GM12878 (cell line): ENCODE data around the gene ZNF646. TPM values are rescaled to one million over a fixed set of nuclear protein-coding genes. Genes with fewer than 3 reads are reported as not detected.

Experiments
- ATAC-seq: fragments of 200-7000 bp; cut with Tn5 transposase; 3 replicates; pipeline ENCODE4 v1.9.1; 2020; ENCODE audit warnings: mild to moderate bottlenecking, moderate library complexity
- BruUV-seq: library from RNA; stranded (reverse); fragments of 400-500 nt; replicated peaks from 2 replicates; lab custom pipeline; 2021; lab: Mats Ljungman, UMichigan
- CTCF ChIA-PET: fragments of 300-600 bp; sonication (Branson Sonifier 250); formaldehyde crosslinking; extraction: SDS; loops from one replicate; lab custom pipeline; 2021; ENCODE audit warnings: inconsistent platforms; lab: Yijun Ruan, JAX
- POLR2A ChIA-PET: fragments of 350-600 bp; formaldehyde crosslinking; extraction: SDS; loops from one replicate; lab custom pipeline; 2021; ENCODE audit warnings: inconsistent platforms; lab: Charles Lee
- RAD21 ChIA-PET: fragments of 300-600 bp; sonication (Branson Sonifier 250); formaldehyde crosslinking; loops from one replicate; lab custom pipeline; 2023; ENCODE audit warnings: antibody characterized with exemption; ENCODE audit not compliant: unreplicated experiment; lab: Charles Lee
- SMC1A ChIA-PET: fragments of 300-600 bp; sonication (Branson Sonifier 250); formaldehyde crosslinking; loops from one replicate; lab custom pipeline; 2023; ENCODE audit not compliant: unreplicated experiment, uncharacterized antibody; lab: Charles Lee
- DNase-seq: peaks from one replicate; pipeline ENCODE4 v3.0.0-alpha.2; 2011; ENCODE audit warnings: low read depth, low spot score
- FAIRE-seq: peaks from 3 replicates; lab custom pipeline; 2011; peaks lifted over from hg19 to GRCh38; lab: Jason Lieb, UNC
- H2AFZ ChIP-seq: 2 replicates; pipeline ENCODE4 v1.6.0; 2011; ENCODE audit warnings: low read depth, low read length, control low read depth; ENCODE audit not compliant: control insufficient read depth
- H3K27ac ChIP-seq: 2 replicates; pipeline ENCODE4 v1.5.1; 2011; ENCODE audit warnings: control low read depth; ENCODE audit not compliant: control insufficient read depth, insufficient read depth
- H3K27me3 ChIP-seq, 2 experiments: replicated peaks in 1 of 2; 2 replicates each; pipeline versions ENCODE4 v1.6.0 to v1.6.1; 2011; ENCODE audit warnings: low read length in 1 of 2; ENCODE audit not compliant: control insufficient read depth in 2 of 2, insufficient read depth in 2 of 2
- H3K36me3 ChIP-seq, 2 experiments: 2 replicates each; pipeline ENCODE4 v1.5.1; 2011; ENCODE audit warnings: low read length in 1 of 2; ENCODE audit not compliant: control insufficient read depth in 2 of 2, insufficient read depth in 2 of 2
- H3K4me1 ChIP-seq: 2 replicates; pipeline ENCODE4 v1.6.1; 2011; ENCODE audit warnings: mild to moderate bottlenecking, low read length, moderate library complexity, mixed read lengths; ENCODE audit not compliant: control insufficient read depth, insufficient read depth
- H3K4me2 ChIP-seq: 2 replicates; pipeline ENCODE4 v1.6.0; 2011; ENCODE audit warnings: control low read depth; ENCODE audit not compliant: control insufficient read depth, insufficient read depth
- H3K4me3 ChIP-seq: fragments of 200-600 bp; sonication (generic); 2 replicates; pipeline ENCODE4 v1.5.1; 2016
- H3K79me2 ChIP-seq: 2 replicates; pipeline ENCODE4 v1.6.0; 2011; ENCODE audit warnings: low read length; ENCODE audit not compliant: control insufficient read depth, insufficient read depth
- H3K9ac ChIP-seq: 2 replicates; pipeline ENCODE4 v1.8.0; 2011; ENCODE audit warnings: low read length, control low read depth, mixed read lengths; ENCODE audit not compliant: control insufficient read depth, insufficient read depth
- H3K9me3 ChIP-seq: replicated peaks from 3 replicates; pipeline ENCODE4 v1.5.1; 2011; ENCODE audit warnings: mild to moderate bottlenecking, low read length; ENCODE audit not compliant: control insufficient read depth, insufficient read depth
- H4K20me1 ChIP-seq: 2 replicates; pipeline ENCODE4 v1.6.0; 2011; ENCODE audit not compliant: control insufficient read depth, insufficient read depth
- CHD2 ChIP-seq: IDR thresholded peaks from 2 replicates; pipeline ENCODE4 v1.6.1; 2011; ENCODE audit warnings: low read depth, low read length, improper control_type of control experiment, borderline replicate concordance
- E2F4 ChIP-seq: IDR thresholded peaks from 2 replicates; pipeline ENCODE4 v1.6.1; 2012; ENCODE audit warnings: low read depth, low read length, improper control_type of control experiment
- ESRRA ChIP-seq: IDR thresholded peaks from 2 replicates; pipeline ENCODE4 v1.6.1; 2012; ENCODE audit warnings: mild to moderate bottlenecking, low read length, improper control_type of control experiment
- HDAC6 ChIP-seq: fragments of 200-600 bp; sonication (generic); IDR thresholded peaks from one replicate; pipeline ENCODE4 v1.8.0; 2017; ENCODE audit warnings: antibody characterized with exemption; ENCODE audit not compliant: unreplicated experiment
- KAT2A ChIP-seq: conservative IDR thresholded peaks from 2 replicates; pipeline ENCODE4 v1.6.1; 2011; ENCODE audit warnings: low read depth, low read length; ENCODE audit not compliant: control insufficient read depth
- LARP7 ChIP-seq: fragments of 450-650 bp; IDR thresholded peaks from 2 replicates; pipeline ENCODE4 v1.6.1; 2017; ENCODE audit warnings: mild to moderate bottlenecking
- MEF2B ChIP-seq: fragments of 450-650 bp; IDR thresholded peaks from 2 replicates; pipeline ENCODE4 v1.6.1; 2018; ENCODE audit warnings: mild to moderate bottlenecking, moderate library complexity; ENCODE audit not compliant: partially characterized antibody, poor library complexity, severe bottlenecking
- SMARCA5 ChIP-seq: fragments of 450-650 bp; IDR thresholded peaks from 2 replicates; pipeline ENCODE4 v1.6.1; 2017; ENCODE audit warnings: mild to moderate bottlenecking
- TARDBP ChIP-seq: IDR thresholded peaks from 2 replicates; pipeline ENCODE4 v1.6.1; 2016; ENCODE audit warnings: borderline replicate concordance
- ZNF687 ChIP-seq: fragments of 450-650 bp; IDR thresholded peaks from 2 replicates; pipeline ENCODE4 v1.6.1; 2017; ENCODE audit warnings: mild to moderate bottlenecking, moderate library complexity
- WGBS: methylation state at CpG from one replicate; pipeline ENCODE4 v1.1.6; 2016; ENCODE audit warnings: low lambda C conversion rate; ENCODE audit not compliant: insufficient replicate concordance, insufficient coverage; ENCODE audit errors: missing lambda C conversion rate; 5-methylcytosine and 5-hydroxymethylcytosine counted together
- in situ Hi-C: fragments of 300-500 bp; cut with MboI; formaldehyde crosslinking; loops from 9 replicates; pipeline ENCODE4 v1.14.3; 2018; ENCODE audit warnings: mixed read lengths
- intact Hi-C: fragments of 100-400 bp; cut with micrococcal nuclease; formaldehyde crosslinking; loops from one replicate; pipeline ENCODE4 v1.14.2; 2022; ENCODE audit not compliant: unreplicated experiment
- polyA plus RNA-seq, 11 experiments: library from polyadenylated mRNA; depleted of rRNA in 4 of 11; unstranded in 6 of 11; stranded (reverse) in 5 of 11; fragments of >200 nt; fragmentation: Nextera tagmentation in 4 of 11; fragmentation: Illumina TruSeq in 1 of 11; extraction: Ambion mirVana in 4 of 11; extraction: Trizol in 1 of 11; gene quantifications; 1 replicate in 1 of 11; 2 replicates in 10 of 11; pipeline versions ENCODE4 v1.2.1 to v1.2.3, GENCODE V29; 2011 to 2016; ENCODE audit warnings: inconsistent platforms in 2 of 11, missing spikeins in 2 of 11, low read depth in 1 of 11
- total RNA-seq, 4 experiments: library from RNA; depleted of rRNA in 3 of 4; stranded (reverse); fragments of >200 nt in 3 of 4; fragmentation: Illumina TruSeq in 1 of 4; extraction: Trizol in 1 of 4; gene quantifications; 2 replicates each; pipeline versions ENCODE4 v1.2.1 to v1.2.3, GENCODE V29; 2013 to 2021

The ZNF646 gene
- total and polyA plus RNA-seq, 10 of the 15 experiments (the other 5 are each of a cell fraction or from before 2014, with no cell fraction given): 0.10 to 21.8 (median 6.4) TPM

GRCh38 chr16:31043898-31044481 lies 30.2 kb upstream of the ZNF646 start:
- H2AFZ ChIP-seq: no peak overlapping the region
- H3K36me3 ChIP-seq: peaks cover 1 to 12% of the 10 kb centered on the region in 2 experiments; a peak in 2 of 4 replicates
- in situ Hi-C loops: no loop called here
- ATAC-seq (no peak), DNase-seq (no peak), FAIRE-seq (no peak)
- no peaks in the 10 kb centered on the region for H3K4me1 ChIP-seq
- WGBS: 86% methylated on average over 4 of the region's 4 CpGs
- intact Hi-C loops: no loop called here
- H4K20me1 ChIP-seq: no peaks in the 10 kb centered on the region
- H3K4me3 ChIP-seq: no peak overlapping the region
- no peaks in the 10 kb centered on the region for H3K79me2 ChIP-seq
- H3K9ac ChIP-seq: no peak overlapping the region
- SMC1A ChIA-PET: no interaction called here
- H3K27ac ChIP-seq: no peak overlapping the region
- H3K9me3 ChIP-seq: no peaks in the 10 kb centered on the region
- no peaks in the 10 kb centered on the region for H3K27me3 ChIP-seq
- RAD21 ChIA-PET: interaction anchor here (0.7 kb wide), 1 partner anchor 98 kb away, joined by 5 read pairs; no protein-coding TSS in a partner anchor
- no TSS peak for BruUV-seq
- TF ChIP-seq HDAC6 (no peak), ESRRA (no peak), ZNF687 (no peak), KAT2A (no peak), SMARCA5 (no peak), E2F4 (no peak), TARDBP (no peak), MEF2B (no peak), CHD2 (no peak), LARP7 (no peak)
- no peak overlapping the region for H3K4me2 ChIP-seq
- POLR2A ChIA-PET: interaction anchor here (0.7 kb wide), 1 partner anchor 101 kb away, joined by 3 read pairs; no protein-coding TSS in a partner anchor
- CTCF ChIA-PET: interaction anchor here (1.3 kb wide), 1 partner anchor 59 kb away, joined by 5 read pairs; no protein-coding TSS in a partner anchor
